Osteoblast (primary cell): ENCODE data around the gene GAB4. TPM values are rescaled to one million over a fixed set of nuclear protein-coding genes. Genes with fewer than 3 reads are reported as not detected.
"Not testable (repeated sequence)": the region's sequence is repeated elsewhere in the genome, so short reads cannot be mapped to it uniquely, and the experiment has no call there.

Experiments used
- DNase-seq: peaks from one replicate; pipeline ENCODE4 v3.0.0; 2011; ENCODE audit warnings: low spot score, mixed read lengths; ENCODE audit not compliant: insufficient read length; ENCODE audit errors: missing footprints
- H2AFZ ChIP-seq: 2 replicates; pipeline ENCODE4 v1.6.0; 2011; ENCODE audit warnings: mild to moderate bottlenecking, low read length
- H3K27ac ChIP-seq: 2 replicates; pipeline ENCODE4 v1.5.1; 2011; ENCODE audit warnings: mild to moderate bottlenecking, low read depth, low read length, moderate library complexity
- H3K27me3 ChIP-seq: 2 replicates; pipeline ENCODE4 v1.6.0; 2012; ENCODE audit warnings: mild to moderate bottlenecking, control low read depth, inconsistent platforms, low read length, moderate library complexity; ENCODE audit not compliant: insufficient read depth
- H3K36me3 ChIP-seq: 2 replicates; pipeline ENCODE4 v1.5.1; 2011; ENCODE audit warnings: mild to moderate bottlenecking, low read length, control low read depth, moderate library complexity; ENCODE audit not compliant: insufficient read depth
- H3K4me1 ChIP-seq: 2 replicates; pipeline ENCODE4 v1.5.1; 2011; ENCODE audit warnings: mild to moderate bottlenecking, low read length, control low read depth, moderate library complexity; ENCODE audit not compliant: insufficient read depth
- H3K4me2 ChIP-seq: 2 replicates; pipeline ENCODE4 v1.6.0; 2011; ENCODE audit warnings: mild to moderate bottlenecking, low read length; ENCODE audit not compliant: insufficient read depth
- H3K4me3 ChIP-seq: fragments of 200-600 bp; sonication (generic); 3 replicates; pipeline ENCODE4 v1.5.1; 2012; ENCODE audit warnings: mild to moderate bottlenecking, low read length, inconsistent platforms; ENCODE audit not compliant: insufficient read depth
- H3K79me2 ChIP-seq: 2 replicates; pipeline ENCODE4 v1.6.0; 2012; ENCODE audit warnings: mild to moderate bottlenecking, low read length, control low read depth, inconsistent platforms; ENCODE audit not compliant: insufficient read depth
- H3K9me3 ChIP-seq: 2 replicates; pipeline ENCODE4 v1.5.1; 2011; ENCODE audit warnings: low read depth, low read length, control low read depth
- H4K20me1 ChIP-seq: 2 replicates; pipeline ENCODE4 v1.6.0; 2012; ENCODE audit warnings: mild to moderate bottlenecking, low read length, control low read depth; ENCODE audit not compliant: insufficient read depth
- CTCF ChIP-seq: IDR thresholded peaks from 2 replicates; pipeline ENCODE4 v1.5.1; 2011; ENCODE audit warnings: mild to moderate bottlenecking, low read depth, low read length, moderate library complexity; ENCODE audit errors: extremely low read depth
- total RNA-seq: library from RNA; depleted of rRNA; stranded (reverse); fragments of >200 nt; gene quantifications from 2 replicates; pipeline ENCODE4 v1.2.3, GENCODE V29; 2012

The GAB4 gene
- total RNA-seq, 1 donor = not detected

DNA sequence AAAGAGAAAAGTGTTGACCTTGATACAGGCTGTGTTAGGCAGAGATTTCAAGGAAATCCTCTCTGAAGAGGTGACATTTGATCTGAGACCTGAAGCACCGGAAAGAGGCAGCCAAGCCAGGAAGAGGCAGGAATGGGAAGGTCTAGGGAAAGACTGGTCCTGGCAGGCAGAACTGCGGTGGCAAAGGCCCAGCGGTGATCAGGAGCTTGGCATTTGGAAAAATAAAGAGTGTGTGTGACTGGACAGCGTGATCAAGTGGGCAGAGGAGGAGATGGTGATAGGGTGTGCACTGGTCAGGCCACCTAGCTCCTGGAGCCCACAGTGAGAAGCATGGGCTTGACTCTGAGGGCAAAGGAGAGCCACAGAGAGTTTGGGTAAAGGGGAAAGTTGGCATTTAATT is 27.2 kb upstream of the GAB4 start:
- no peaks in the 10 kb centered on the region for H4K20me1 ChIP-seq
- H3K4me3 ChIP-seq = no peak overlapping the region
- no peak overlapping the region for H2AFZ ChIP-seq
- no peaks in the 10 kb centered on the region for H3K79me2 ChIP-seq
- no peaks in the 10 kb centered on the region for H3K4me1 ChIP-seq
- no peak for TF ChIP-seq CTCF
- H3K4me2 ChIP-seq = no peak overlapping the region
- H3K9me3 ChIP-seq = no peaks in the 10 kb centered on the region
- no peaks in the 10 kb centered on the region for H3K36me3 ChIP-seq
- no peak for DNase-seq
- no peak overlapping the region for H3K27ac ChIP-seq
- H3K27me3 ChIP-seq = no peaks in the 10 kb centered on the region

GRCh38 chr22:17034532-17034931 is 26.5 kb upstream of the GAB4 start:
- not testable (repeated sequence) for H4K20me1 ChIP-seq, H3K27ac ChIP-seq, H3K27me3 ChIP-seq, H3K79me2 ChIP-seq, H3K36me3 ChIP-seq, H3K4me3 ChIP-seq, H3K4me2 ChIP-seq, H3K4me1 ChIP-seq, H3K9me3 ChIP-seq, DNase-seq, H2AFZ ChIP-seq

DNA sequence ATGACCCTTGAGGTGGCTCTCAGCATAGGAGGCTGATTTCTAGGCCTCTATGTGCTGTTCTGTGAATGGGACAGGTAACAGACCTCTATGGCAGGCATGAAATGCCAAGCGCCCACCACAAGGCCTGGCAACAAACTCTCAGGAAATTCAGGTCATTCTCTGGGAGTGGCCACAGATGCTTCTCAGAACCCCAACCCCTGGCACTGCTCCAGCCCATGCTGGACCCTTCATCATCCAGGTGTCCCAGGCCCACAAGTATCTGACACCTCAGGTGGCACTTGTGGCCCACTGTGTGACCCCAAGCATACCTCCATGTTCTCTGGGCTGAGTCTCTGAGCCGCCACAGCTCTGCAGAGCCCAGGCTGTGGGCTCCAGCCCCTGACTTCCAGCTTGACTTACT is 24.3 kb upstream of the GAB4 start:
- not testable (repeated sequence) for H2AFZ ChIP-seq, H3K4me1 ChIP-seq, H3K27ac ChIP-seq, DNase-seq, H3K9me3 ChIP-seq, H3K4me2 ChIP-seq, H3K36me3 ChIP-seq, H3K27me3 ChIP-seq, H4K20me1 ChIP-seq, H3K79me2 ChIP-seq, H3K4me3 ChIP-seq

DNA sequence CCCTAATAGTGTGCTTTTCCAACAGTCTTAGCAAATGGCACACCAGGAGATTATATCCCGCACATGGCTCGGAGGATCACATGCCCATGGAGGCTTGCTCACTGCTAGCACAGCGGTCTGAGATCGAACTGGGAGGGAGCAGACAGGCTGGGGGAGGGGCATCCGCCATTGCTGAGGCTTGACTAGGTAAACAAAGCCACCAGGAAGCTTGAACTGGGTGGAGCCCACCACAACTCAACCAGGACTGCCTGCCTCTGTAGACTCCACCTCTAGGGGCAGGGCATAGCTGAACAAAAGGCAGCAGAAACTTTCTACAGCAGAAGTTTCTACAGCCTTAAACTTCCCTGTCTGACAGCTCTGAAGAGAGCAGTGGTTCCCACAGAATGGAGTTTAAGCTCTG is 16.4 kb upstream of the GAB4 start:
- not testable (repeated sequence) for H3K9me3 ChIP-seq, H3K4me2 ChIP-seq, H3K27me3 ChIP-seq, H3K4me3 ChIP-seq, H3K27ac ChIP-seq, DNase-seq, H2AFZ ChIP-seq, H3K4me1 ChIP-seq, H3K36me3 ChIP-seq, H3K79me2 ChIP-seq, H4K20me1 ChIP-seq

DNA sequence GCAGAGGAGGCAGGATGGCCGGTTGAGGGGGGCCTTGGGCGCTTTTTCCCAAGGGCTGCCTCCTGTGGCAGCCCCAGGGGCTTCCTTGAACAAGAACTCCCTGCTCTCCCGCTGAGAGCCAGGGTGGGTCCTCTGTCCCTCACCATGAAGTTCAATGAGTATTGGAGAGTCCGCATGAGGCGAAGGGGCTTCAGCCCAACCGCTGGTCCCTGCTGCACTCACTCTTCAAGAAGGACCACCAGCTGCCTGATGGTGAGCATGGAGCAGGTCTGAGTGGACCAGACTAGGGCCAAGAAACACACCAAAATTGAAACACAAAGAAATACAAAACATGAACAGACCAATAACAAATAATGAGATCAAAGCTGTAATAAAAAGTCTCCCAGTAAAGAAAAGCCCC is 7.5 kb upstream of the GAB4 start:
- not testable (repeated sequence) for H3K9me3 ChIP-seq, H3K27me3 ChIP-seq, H4K20me1 ChIP-seq, H3K4me3 ChIP-seq, H3K27ac ChIP-seq, H2AFZ ChIP-seq, H3K36me3 ChIP-seq, DNase-seq, H3K4me1 ChIP-seq, H3K4me2 ChIP-seq, H3K79me2 ChIP-seq

DNA sequence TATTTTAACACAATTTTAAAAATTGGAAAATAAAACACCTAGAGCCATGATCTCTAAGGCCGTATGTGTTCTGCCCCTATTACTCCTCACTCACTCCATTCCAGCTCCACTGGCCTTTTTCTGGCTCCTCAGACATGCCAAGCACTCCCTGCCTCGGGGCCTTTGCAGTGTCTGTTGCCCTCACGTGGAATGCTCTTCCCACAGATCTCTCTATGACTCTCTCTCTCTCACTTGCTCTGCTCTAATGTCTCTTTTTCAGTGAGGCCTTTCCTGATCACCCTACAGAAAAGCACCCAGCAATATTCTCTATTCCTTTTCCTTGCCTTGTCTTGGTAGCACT is 6.0 kb upstream of the GAB4 start:
- not testable (repeated sequence) for H3K9me3 ChIP-seq, H3K4me2 ChIP-seq, H3K4me3 ChIP-seq, H3K36me3 ChIP-seq, H3K4me1 ChIP-seq, DNase-seq, H3K27me3 ChIP-seq, H3K27ac ChIP-seq, H4K20me1 ChIP-seq, H2AFZ ChIP-seq, H3K79me2 ChIP-seq
